Measurements from ENCODE around the gene GABRA5. TPM values are rescaled to one million over a fixed set of nuclear protein-coding genes. Genes with fewer than 3 reads are reported as not detected.
A peak's percentile ranks its signal among the peaks of the same experiment; 100 is the strongest.
"Not testable (repeated sequence)": the region's sequence is repeated elsewhere in the genome, so short reads cannot be mapped to it uniquely, and the experiment has no call there.

GABRA5 gene
- not detected for total RNA-seq

- peaks cover 28% of the 10 kb centered on the region for H3K27me3 Mint-ChIP-seq (ENCODE audit: low read depth)
- ATAC-seq (no peak), DNase-seq (no peak)
- no peaks in the 10 kb centered on the region for H3K9me3 Mint-ChIP-seq (ENCODE audit: insufficient read depth)
- H3K27ac Mint-ChIP-seq: no peak within 1 kb of the TSS
- CTCF ChIA-PET: no interaction called here
- POLR2A ChIA-PET: no interaction called here
- no peaks in the 10 kb centered on the region for H3K36me3 Mint-ChIP-seq (ENCODE audit: low read depth)
- H3K4me3 Mint-ChIP-seq: no peak within 1 kb of the TSS
- no peaks in the 10 kb centered on the region for H3K4me1 Mint-ChIP-seq (ENCODE audit: low read depth)
These were observed at the start of gene GABRA5 for GRCh38 chr15:26866298-26867199. Gene GABRA5 (plus strand): TSS chr15:26867062. CDS start chr15:26869249, 2,187 bp downstream.

- H3K27me3 Mint-ChIP-seq (ENCODE audit: low read depth); H3K4me3 Mint-ChIP-seq; ATAC-seq; DNase-seq; H3K27ac Mint-ChIP-seq; H3K36me3 Mint-ChIP-seq (ENCODE audit: low read depth); CTCF ChIA-PET; H3K4me1 Mint-ChIP-seq (ENCODE audit: low read depth): not testable (repeated sequence)
- POLR2A ChIA-PET: interaction anchor here (0.7 kb wide), 1 partner anchor 731 kb away, joined by 3 read pairs; no protein-coding TSS in a partner anchor
- peaks cover 16% of the 10 kb centered on the region for H3K9me3 Mint-ChIP-seq (ENCODE audit: insufficient read depth)
These were observed 35.7 kb upstream of the GABRA5 start for GRCh38 chr15:26831191-26831590.

GRCh38 chr15:26831951-26832350 is 34.9 kb upstream of the GABRA5 start:
- Mint-ChIP-seq H3K36me3 (ENCODE audit: low read depth) (no peaks in the 10 kb centered on the region), H3K9me3 (ENCODE audit: insufficient read depth) (peaks cover 16% of the 10 kb centered on the region), H3K27ac (no peak overlapping the region), H3K27me3 (ENCODE audit: low read depth) (no peaks in the 10 kb centered on the region), H3K4me1 (ENCODE audit: low read depth) (no peaks in the 10 kb centered on the region), H3K4me3 (no peak overlapping the region)
- no peak for DNase-seq
- ChIA-PET POLR2A (no interaction called here), CTCF (no interaction called here)
- no peak for ATAC-seq

GRCh38 chr15:26838742-26839460 is 28.0 kb upstream of the GABRA5 start:
- no peak for ATAC-seq
- DNase-seq: peak; percentile 21
- no peak overlapping the region for H3K27ac Mint-ChIP-seq
- H3K27me3 Mint-ChIP-seq (ENCODE audit: low read depth): no peaks in the 10 kb centered on the region
- ChIA-PET CTCF (interaction anchor here (0.8 to 1.1 kb wide), 3 partner anchors 9 to 258 kb away, joined by 3 read pairs; no protein-coding TSS in a partner anchor), POLR2A (no interaction called here)
- no peak overlapping the region for H3K4me3 Mint-ChIP-seq
- H3K36me3 Mint-ChIP-seq (ENCODE audit: low read depth): no peaks in the 10 kb centered on the region
- no peaks in the 10 kb centered on the region for H3K4me1 Mint-ChIP-seq (ENCODE audit: low read depth)
- H3K9me3 Mint-ChIP-seq (ENCODE audit: insufficient read depth): peaks cover 6% of the 10 kb centered on the region

- DNase-seq (no peak), ATAC-seq (no peak)
- ChIA-PET POLR2A (no interaction called here), CTCF (no interaction called here)
- H3K36me3 Mint-ChIP-seq (ENCODE audit: low read depth): no peaks in the 10 kb centered on the region
- H3K27me3 Mint-ChIP-seq (ENCODE audit: low read depth): no peaks in the 10 kb centered on the region
- no peak overlapping the region for H3K27ac Mint-ChIP-seq
- H3K4me3 Mint-ChIP-seq: no peak overlapping the region
- H3K4me1 Mint-ChIP-seq (ENCODE audit: low read depth): no peaks in the 10 kb centered on the region
- H3K9me3 Mint-ChIP-seq (ENCODE audit: insufficient read depth): peaks cover 4% of the 10 kb centered on the region
These were observed 25.3 kb upstream of the GABRA5 start for GRCh38 chr15:26841514-26841913.

- Mint-ChIP-seq H3K27me3 (ENCODE audit: low read depth) (no peaks in the 10 kb centered on the region), H3K4me1 (ENCODE audit: low read depth) (no peaks in the 10 kb centered on the region), H3K27ac (no peak overlapping the region), H3K9me3 (ENCODE audit: insufficient read depth) (peaks cover 4% of the 10 kb centered on the region), H3K36me3 (ENCODE audit: low read depth) (no peaks in the 10 kb centered on the region), H3K4me3 (no peak overlapping the region)
- POLR2A ChIA-PET: no interaction called here
- no peak for ATAC-seq
- DNase-seq: no peak
- CTCF ChIA-PET: no interaction called here
These were observed 24.9 kb upstream of the GABRA5 start for GRCh38 chr15:26841941-26842340.

- no peak overlapping the region for H3K27ac Mint-ChIP-seq
- H3K27me3 Mint-ChIP-seq (ENCODE audit: low read depth): no peaks in the 10 kb centered on the region
- peaks cover 4% of the 10 kb centered on the region for H3K9me3 Mint-ChIP-seq (ENCODE audit: insufficient read depth)
- no peak for DNase-seq
- CTCF ChIA-PET: no interaction called here
- ATAC-seq: no peak
- H3K4me3 Mint-ChIP-seq: no peak overlapping the region
- POLR2A ChIA-PET: no interaction called here
- H3K36me3 Mint-ChIP-seq (ENCODE audit: low read depth): no peaks in the 10 kb centered on the region
- H3K4me1 Mint-ChIP-seq (ENCODE audit: low read depth): no peaks in the 10 kb centered on the region
These were observed 24.5 kb upstream of the GABRA5 start for GRCh38 chr15:26842391-26842790.

- DNase-seq (no peak), ATAC-seq (no peak)
- peaks cover 4% of the 10 kb centered on the region for H3K9me3 Mint-ChIP-seq (ENCODE audit: insufficient read depth)
- no peaks in the 10 kb centered on the region for H3K27me3 Mint-ChIP-seq (ENCODE audit: low read depth)
- H3K4me3 Mint-ChIP-seq: no peak overlapping the region
- ChIA-PET POLR2A (no interaction called here), CTCF (no interaction called here)
- no peaks in the 10 kb centered on the region for H3K36me3 Mint-ChIP-seq (ENCODE audit: low read depth)
- H3K4me1 Mint-ChIP-seq (ENCODE audit: low read depth): no peaks in the 10 kb centered on the region
- no peak overlapping the region for H3K27ac Mint-ChIP-seq
These were observed 22.0 kb upstream of the GABRA5 start for GRCh38 chr15:26844901-26845300.

GRCh38 chr15:26848498-26848897 is 18.4 kb upstream of the GABRA5 start:
- CTCF ChIA-PET: no interaction called here
- ATAC-seq (no peak), DNase-seq (no peak)
- H3K27ac Mint-ChIP-seq: no peak overlapping the region
- H3K36me3 Mint-ChIP-seq (ENCODE audit: low read depth): no peaks in the 10 kb centered on the region
- H3K4me3 Mint-ChIP-seq: no peak overlapping the region
- no peaks in the 10 kb centered on the region for H3K27me3 Mint-ChIP-seq (ENCODE audit: low read depth)
- no peaks in the 10 kb centered on the region for H3K9me3 Mint-ChIP-seq (ENCODE audit: insufficient read depth)
- no peaks in the 10 kb centered on the region for H3K4me1 Mint-ChIP-seq (ENCODE audit: low read depth)
- POLR2A ChIA-PET: no interaction called here

GRCh38 chr15:26850161-26850560 is 16.7 kb upstream of the GABRA5 start:
- H3K4me3 Mint-ChIP-seq: no peak overlapping the region
- no peak for ATAC-seq
- no peak for DNase-seq
- ChIA-PET CTCF (no interaction called here), POLR2A (no interaction called here)
- no peaks in the 10 kb centered on the region for H3K36me3 Mint-ChIP-seq (ENCODE audit: low read depth)
- no peaks in the 10 kb centered on the region for H3K9me3 Mint-ChIP-seq (ENCODE audit: insufficient read depth)
- no peaks in the 10 kb centered on the region for H3K27me3 Mint-ChIP-seq (ENCODE audit: low read depth)
- no peak overlapping the region for H3K27ac Mint-ChIP-seq
- no peaks in the 10 kb centered on the region for H3K4me1 Mint-ChIP-seq (ENCODE audit: low read depth)

GRCh38 chr15:26852980-26853379 is 13.9 kb upstream of the GABRA5 start:
- ATAC-seq (no peak), DNase-seq (no peak)
- Mint-ChIP-seq H3K27ac (no peak overlapping the region), H3K4me3 (no peak overlapping the region), H3K9me3 (ENCODE audit: insufficient read depth) (no peaks in the 10 kb centered on the region), H3K36me3 (ENCODE audit: low read depth) (no peaks in the 10 kb centered on the region), H3K4me1 (ENCODE audit: low read depth) (no peaks in the 10 kb centered on the region), H3K27me3 (ENCODE audit: low read depth) (no peaks in the 10 kb centered on the region)
- ChIA-PET CTCF (no interaction called here), POLR2A (no interaction called here)

GRCh38 chr15:26854435-26854834 is 12.4 kb upstream of the GABRA5 start:
- no peaks in the 10 kb centered on the region for H3K4me1 Mint-ChIP-seq (ENCODE audit: low read depth)
- no peak for ATAC-seq
- no peak overlapping the region for H3K27ac Mint-ChIP-seq
- DNase-seq: no peak
- no peaks in the 10 kb centered on the region for H3K27me3 Mint-ChIP-seq (ENCODE audit: low read depth)
- H3K36me3 Mint-ChIP-seq (ENCODE audit: low read depth): no peaks in the 10 kb centered on the region
- POLR2A ChIA-PET: no interaction called here
- CTCF ChIA-PET: no interaction called here
- H3K4me3 Mint-ChIP-seq: no peak overlapping the region
- no peaks in the 10 kb centered on the region for H3K9me3 Mint-ChIP-seq (ENCODE audit: insufficient read depth)
